SIG-M5 treated with dmso at 0.1 percent for 504 hours (cell line): ENCODE measurements around the gene C2orf74.
"Not testable (repeated sequence)": the region's sequence is repeated elsewhere in the genome, so short reads cannot be mapped to it uniquely, and the experiment has no call there.

Source experiments
- DNase-seq: peaks from one replicate; lab custom pipeline; 2025; ENCODE audit not compliant: unreplicated experiment; lab: John Stamatoyannopoulos, UW

C2orf74 gene

DNA sequence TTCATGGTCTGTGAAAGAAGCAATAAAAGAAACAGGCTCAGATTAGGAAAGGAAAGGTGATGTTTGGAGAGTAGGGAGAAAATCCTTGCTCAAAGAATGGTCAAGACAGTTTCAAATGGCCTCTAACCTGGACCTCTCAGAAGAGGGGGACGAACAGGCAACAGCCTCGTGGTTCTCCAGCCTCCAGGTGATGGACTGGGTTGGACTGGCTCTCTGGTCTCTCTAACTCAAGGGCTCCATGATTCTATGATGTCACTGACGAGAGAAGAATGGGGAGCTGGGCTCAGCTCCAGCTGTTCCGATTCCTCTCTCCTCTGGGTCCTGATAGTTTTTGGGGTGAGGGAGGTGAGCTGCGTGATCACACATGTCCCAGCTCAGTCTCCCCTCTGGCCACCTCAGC is at the start of gene C2orf74:
Gene C2orf74, plus strand, starts transcription at position 301 of the 400 bp plus-strand sequence. CDS start 327 bp downstream, outside the sequence.
- DNase-seq, result no peak

DNA sequence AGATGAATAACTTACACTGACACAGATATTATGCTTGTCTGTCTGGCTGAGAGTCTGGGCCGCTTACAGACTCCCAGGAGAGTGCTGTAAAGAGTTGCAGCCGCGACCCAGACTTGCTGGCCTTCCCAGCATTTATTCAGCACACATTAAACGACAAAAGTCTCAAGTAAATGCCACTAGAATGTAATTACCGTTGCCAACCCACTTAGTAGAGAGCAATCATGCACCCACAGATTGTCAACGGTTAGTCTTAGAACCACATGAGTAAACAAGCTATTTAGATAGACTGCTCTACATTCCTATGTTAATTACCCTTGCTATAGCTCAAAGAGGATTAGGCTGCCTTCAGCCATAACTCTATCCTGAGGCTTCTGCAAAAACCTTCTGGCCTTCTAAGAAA is 47.8 kb upstream of the C2orf74 start:
- DNase-seq, result no peak

DNA sequence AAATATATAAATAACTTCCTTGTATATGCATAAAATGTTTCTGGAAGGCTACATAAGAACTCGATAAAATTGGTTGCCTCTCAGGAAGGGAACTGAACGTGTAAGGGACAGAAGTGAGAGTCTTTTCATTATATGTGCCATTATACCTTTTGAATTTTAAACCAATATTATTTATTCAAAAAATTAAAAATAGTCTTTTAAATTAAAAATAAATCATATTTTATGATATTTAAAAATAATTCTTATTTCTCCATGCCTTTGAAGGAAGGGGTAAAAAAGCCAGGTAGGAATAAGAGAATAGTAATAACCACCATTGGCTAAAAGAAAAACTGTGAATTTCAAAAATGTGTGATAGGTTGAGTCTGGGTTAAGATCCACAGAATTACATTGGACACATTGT is 45.7 kb upstream of the C2orf74 start:
- DNase-seq, result no peak

DNA sequence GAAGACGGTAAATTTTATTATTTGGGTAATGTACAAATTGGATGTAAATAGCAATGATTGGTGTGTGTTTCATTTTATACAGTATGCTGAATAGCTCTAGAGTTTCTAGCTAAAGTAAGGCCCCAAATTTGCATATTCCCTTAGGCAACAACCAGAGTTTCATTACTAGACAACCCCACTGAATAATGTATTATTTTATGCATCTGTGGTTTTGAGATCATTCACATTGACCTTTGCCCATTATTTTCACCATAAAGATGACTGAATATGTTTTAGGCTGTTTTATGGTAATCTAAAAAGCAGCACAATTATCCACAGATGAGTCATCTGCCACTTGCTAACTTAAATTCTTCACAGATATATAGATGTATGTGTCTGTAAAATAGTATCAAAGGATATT is 44.5 kb upstream of the C2orf74 start:
- DNase-seq, result no peak

DNA sequence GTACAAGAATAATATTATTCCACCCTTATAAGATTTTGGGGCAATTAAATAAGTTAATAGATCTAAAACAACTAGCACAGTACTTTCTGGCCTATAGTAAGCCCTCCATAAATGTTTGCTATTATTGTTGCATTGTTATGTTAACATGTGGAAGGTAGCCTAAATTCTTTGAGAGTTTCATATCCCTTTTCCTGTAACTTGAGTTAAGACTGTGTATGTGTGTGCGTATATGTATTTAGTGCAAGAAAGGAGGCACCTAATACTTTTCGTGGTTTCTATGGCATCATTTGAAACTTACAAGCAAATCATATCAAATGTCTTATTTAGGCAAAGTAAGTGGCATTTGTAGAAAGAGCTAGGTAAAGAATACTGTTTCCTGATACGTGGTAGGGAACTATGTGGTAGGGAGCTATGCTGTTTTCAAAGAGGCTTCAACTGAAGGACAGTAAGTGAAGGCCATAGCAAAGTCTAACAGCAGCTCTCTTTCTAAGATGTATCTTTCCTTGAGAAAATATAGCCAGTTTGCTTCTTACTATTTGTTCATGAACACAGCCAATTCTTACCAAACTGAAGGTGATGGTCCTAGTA is 36.8 kb upstream of the C2orf74 start:
- DNase-seq, result peak; percentile 24

DNA sequence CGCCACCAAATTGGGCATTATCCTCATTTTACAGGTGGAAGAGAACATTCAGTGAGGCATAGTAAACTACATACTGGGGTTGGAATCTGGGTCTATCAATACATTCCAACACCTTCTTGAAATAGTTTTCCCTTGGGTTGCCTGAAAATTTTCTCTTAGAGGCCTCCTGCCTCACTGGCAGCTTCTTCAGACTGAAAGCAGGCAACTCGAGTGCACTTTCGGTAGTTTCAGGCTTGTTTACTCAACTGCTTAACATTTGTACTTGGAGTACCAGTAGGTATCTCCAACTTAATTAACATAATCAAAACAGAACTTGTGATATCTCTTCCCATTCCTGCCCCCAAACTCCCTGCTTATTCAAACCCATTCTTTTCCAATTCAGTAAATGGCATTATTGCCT is 36.2 kb upstream of the C2orf74 start:
- no peak for DNase-seq

DNA sequence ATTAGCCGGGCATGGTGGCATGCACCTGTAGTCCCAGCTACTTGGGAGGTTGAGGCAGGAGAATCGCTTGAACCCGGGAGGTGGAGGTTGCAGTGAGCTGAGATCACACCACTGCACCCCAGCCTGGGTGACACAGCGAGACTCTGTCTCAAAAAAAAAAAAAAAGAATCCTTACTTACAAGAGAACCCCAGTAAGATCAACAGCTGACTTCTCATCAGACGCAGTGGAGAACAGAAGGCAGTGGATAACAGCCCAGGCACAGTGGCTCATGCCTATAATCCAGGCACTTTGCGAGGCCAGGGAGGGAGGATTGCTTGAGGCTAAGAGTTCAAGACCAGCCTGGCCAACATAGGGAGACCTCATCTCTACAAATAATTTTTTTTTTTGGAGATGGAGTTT is 33.9 kb upstream of the C2orf74 start:
- not testable (repeated sequence) for DNase-seq

DNA sequence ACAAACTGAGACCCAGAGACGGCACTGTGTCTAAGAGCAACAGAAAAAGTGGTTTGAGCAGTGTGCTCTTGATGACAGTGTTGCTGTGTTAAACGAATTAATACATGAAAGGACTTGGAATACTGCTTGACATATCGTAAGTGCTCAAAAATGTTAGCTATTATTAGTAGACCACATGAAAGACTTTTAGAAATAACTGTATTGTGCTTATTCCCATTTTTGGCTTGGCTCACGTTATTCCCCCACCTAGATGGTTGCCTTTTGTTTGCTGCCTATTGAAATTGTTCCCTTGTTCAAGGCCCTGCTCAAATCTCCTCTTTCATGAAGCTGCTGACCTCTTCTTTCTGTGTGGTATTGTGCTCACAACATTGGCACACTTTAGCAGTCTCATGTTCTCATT is 27.8 kb upstream of the C2orf74 start:
- DNase-seq, result no peak

DNA sequence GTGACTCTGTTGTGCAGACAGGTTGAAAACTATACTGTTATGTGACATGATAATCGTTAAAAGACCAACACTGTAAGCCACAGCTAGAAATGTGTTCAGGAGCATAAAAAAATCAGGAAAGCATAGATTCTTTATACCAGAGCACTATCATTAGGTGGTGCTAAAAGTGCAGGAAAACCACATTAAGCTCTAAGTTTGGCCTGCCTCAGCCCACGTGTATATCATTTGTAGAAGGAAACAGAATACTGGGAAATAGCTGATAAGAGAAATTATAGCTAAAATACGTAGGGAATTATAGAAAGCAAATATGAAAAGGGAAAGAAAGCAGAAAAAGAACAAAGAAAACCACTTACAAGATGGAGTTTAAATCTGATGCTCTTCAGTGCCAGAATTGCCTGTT is 26.5 kb upstream of the C2orf74 start:
- peak; percentile 27 for DNase-seq

DNA sequence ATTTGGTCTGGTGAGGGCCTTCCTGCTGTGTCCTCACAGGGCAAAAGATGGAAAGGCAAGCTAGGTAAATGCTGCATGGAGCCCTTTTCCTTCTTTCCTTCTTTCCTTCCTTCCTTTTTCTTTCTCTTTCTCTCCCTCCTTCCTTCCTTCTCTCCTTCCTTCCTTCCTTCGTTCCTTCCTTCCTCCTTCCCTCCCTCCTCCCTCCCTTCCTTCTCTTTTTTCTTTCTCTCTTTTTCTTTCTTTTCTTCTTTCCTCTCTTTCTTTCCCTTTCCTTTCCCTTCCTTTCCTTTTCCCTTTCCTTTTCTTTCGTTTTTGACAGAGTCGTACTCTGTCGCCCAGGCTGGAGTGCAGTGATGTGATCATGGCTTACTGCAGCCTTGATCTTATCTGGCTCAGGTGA is 23.1 kb upstream of the C2orf74 start:
- DNase-seq, result no peak

DNA sequence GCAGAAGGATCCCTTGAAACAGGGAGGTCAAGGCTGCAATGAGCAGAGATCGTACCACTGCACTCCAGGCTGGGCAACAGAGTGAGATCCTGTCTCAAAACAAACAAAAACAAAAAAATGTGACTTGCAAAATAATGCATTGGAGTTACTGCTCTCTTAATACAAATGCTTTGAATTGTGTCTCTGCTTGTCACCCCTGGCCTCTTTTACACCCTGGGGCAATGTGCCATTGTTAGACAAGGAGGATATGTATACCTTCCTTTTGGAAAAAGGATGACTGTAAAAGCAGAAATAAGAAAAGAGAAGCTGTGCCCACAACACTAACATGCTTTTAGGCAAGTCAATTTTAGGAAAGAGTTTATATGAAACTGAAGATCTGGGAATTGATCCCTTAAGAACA is 20.8 kb upstream of the C2orf74 start:
- DNase-seq, result no peak

DNA sequence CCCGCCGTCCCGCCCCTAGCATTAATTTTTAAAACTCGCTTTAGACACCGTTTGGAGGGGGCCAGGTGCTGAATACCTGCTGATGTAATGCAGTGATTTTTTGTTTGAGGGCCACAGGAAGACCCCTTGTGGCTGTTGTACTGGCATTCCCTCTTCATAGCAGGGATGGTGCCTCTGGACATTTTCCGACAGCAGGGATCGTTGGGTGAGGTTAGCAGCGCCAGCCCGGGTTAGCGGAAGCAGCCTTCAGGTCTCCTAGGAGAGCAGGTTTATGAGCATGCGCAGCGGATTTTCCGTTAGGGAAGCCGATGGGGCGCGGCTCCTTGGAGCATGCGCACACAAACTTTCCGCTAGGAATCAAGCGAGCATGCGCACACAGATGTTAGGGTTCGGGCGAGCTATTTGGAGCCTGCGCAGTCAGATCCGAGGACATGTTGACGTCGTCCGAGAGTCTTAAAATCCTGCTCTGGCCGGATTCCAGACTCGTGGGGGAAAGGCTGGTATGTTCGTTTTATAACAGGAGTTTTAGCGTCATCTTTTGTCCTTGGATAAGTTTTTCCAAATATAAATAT is 17.2 kb upstream of the C2orf74 start:
- DNase-seq, result peak; percentile 72

DNA sequence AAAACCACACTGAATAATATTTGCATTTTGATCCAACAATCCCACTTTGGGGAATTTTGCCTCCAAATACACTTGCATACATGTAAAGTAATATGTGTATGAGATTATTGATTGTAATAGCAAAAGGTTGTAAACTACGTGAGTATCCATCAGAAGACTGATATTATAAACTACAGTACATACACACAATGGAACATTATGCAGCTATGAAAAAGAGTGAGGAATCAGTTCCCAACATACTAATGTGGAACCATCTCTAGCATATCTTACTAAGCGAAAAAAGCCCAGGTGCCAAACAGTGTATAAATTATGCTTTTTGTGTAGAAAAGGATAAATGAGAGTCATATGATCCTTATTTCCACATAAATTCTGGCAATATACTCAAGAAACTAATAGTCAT is 16.0 kb upstream of the C2orf74 start:
- DNase-seq, result no peak

DNA sequence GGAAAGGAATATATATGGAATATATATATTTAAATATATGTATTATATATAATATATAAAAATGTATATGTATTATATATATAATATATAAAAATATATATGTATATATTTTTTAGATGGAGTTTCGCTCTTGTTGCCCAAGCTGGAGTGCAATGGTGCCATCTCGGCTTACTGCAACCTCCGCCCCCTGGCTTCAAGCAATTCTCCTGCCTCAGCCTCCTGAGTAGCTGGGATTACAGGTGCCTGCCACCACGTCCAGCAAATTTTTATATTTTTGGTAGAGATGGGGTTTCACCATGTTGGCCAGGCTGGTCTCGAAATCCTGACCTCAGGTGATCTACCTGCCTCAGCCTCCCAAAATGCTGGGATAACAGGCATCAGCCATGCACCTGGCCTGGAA is 13.9 kb upstream of the C2orf74 start:
- DNase-seq, result not testable (repeated sequence)

DNA sequence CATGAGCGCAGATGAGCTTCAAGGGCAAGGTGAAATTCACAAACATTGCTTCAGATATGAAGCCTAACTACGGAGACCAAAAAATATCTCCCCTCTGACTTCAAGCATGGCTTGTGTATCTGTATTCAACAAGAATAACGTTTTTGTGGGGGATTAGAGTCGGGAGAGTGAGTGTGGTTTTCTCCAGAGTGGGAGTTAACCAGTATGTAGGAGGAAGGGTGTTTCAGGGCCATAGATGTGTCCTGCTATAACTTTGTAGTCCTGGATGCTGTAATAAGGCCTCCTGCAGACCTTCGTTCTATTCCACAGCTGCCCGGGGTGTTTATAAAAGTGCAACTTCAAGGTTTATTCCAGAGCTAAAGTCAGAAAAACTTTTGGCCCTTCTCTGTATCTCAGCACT is 12.9 kb upstream of the C2orf74 start:
- DNase-seq, result no peak

DNA sequence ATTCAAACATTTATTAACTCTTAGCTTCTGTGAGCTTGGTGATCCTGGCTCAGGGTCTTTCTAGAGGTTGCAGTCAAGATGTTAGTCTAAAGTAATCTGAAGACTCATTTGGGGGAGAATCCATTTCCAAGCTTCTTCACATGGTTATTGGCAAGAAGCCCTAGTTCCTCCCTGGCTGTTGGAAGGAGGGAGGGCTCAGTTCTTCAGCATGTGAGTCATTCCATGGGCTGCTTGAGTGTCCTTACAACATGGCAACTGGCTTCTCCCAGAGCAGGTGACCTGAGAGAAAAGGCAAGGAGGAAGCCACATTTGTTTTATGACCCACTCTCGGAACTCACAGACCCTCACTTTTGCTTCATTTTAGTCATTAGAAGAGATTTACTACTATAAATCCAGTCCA is 10.6 kb upstream of the C2orf74 start:
- no peak for DNase-seq

DNA sequence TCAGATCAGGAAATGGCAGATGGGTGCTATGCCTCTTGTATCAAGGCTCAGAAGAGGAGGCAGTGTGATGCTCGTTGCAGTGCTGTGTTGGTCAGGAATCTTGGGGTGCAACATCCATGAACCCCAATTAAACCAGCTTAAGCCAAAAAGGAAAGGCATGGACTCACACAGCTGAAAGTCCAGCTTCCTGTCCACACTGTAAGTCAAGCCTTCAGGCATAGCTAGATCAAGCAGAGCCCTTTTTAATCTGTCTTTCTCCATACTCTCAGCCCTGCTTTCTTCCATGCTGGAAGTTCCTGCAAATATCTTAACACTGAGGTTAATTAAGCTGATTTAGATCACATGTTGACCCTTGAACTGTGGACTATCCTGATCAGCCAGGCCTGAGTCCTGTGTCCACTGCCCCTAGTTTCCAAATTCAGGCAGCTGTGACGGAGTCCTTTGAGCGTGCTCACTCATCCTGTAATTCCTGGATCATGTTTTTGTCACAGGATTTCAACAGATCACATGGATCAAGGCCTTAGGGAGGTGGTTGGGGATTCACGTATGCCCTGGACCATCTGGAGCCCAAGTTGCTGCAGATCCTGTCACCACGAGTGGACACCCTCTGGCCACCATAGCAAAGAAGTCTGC is 4.5 kb upstream of the C2orf74 start:
- no peak for DNase-seq

DNA sequence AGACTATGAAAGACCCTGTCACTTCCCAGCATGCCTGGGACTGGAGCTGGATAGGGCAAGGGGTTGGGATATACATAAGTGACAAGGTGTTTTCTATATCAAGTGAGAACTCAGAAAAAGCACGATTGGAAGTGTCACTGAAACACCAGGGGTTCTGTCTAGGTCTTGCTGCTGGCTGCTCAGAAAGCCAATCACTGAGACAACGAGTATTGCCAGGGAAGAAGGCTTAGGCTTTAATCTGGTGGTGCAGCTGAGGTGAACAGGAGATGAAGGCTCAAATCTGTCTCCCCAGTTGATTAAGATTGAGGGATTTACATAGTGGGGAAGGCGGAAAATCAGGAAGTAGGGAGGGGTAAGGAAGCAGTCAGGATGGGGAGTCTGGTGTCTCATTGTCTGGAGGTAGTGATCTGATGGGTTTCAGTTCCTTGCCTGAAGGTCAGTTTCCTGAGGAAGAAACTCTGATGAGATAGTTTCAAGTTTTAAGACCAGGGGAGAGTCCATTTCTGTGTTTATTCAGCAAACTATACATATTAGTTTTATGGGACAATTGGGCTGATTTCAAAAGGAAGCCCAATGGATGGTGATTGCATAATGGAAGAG is 3.5 kb upstream of the C2orf74 start:
- peak; percentile 39 for DNase-seq

DNA sequence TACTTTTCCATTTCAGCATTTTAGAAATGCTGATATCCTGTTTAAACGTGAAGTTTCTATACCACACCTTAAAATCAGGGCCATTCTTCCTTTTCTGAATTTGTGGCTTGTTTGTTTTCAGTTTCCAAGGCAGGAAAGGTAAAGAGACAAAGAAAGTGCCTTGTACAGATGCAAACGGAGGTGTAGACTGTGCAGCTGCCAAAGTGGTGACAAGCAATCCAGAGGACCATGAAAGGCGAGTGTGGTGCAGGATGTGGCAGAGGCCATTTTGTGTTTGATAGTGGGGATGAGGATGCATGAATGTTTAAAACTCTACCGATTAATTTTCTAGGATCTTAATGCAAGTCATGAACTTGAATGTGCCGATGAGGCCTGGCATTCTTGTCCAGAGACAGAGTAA is 733 bp downstream of the C2orf74 start:
- DNase-seq, result no peak

DNA sequence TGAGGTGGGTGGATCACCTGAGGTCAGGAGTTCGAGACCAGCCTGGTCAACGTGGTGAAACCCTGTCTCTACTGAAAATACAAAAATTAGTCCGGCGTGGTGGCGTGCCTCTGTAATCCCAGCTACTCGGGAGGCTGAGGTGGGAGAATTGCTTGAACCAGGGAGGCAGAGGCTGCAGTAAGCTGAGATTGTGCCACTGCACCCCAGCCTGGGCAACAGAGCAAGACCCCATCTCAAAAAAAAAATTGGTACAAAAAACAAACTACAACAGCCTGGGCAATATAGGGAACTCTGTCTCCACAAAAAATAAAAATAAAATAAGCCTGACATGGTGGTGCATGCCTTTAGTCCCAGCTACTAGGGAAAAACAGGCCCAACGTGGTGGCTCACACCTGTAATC is 3.1 kb downstream of the C2orf74 start:
- DNase-seq, result not testable (repeated sequence)

DNA sequence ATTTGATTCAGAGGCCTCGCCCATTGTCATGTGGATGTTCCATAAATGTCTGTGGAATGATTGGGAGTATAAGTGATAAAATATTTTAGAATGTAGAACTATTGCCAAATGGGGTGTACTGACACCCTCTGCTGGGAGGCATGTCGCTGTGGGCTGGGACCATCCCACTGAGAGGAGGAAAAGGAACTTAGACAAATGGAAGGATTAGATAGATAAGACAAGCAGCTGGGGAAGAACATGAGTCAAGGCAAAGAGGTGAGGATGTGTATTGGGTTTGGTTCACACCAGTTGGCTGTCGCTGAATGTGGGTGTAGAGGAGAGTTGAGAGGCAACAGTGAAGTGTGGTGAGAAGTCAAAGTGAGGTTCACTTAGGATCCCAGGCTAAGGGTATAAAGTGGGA is 4.0 kb downstream of the C2orf74 start:
- DNase-seq, result no peak

DNA sequence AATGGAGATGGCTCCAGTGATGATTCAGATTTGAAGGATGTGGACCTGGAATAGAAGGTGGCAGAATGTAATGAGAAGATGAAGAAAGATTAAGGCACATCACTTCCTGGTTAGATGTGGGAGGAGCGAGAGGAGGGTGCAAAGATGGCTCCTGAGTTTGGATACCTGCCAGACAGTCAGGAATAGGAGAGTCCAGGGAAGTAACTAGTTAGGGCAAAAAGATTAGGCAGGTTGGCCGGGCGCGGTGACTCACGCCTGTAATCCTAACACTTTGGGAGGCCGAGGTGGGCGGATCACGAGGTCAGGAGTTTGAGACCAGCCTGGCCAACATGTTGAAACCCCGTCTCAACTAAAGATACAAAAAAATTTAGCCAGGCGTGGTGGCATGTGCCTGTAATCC is 5.6 kb downstream of the C2orf74 start:
- no peak for DNase-seq
